SU-DHL-6 (cell line): ENCODE measurements around the gene NUP58.

Experiments used
- H2AFZ ChIP-seq: fragments of 200-600 bp; sonication (generic); 2 replicates; pipeline ENCODE4 v1.6.1; 2014; ENCODE audit warnings: low read depth, mild to moderate bottlenecking, moderate library complexity, mixed read lengths, antibody characterized with exemption, low read length; ENCODE audit not compliant: severe bottlenecking
- H3F3A ChIP-seq: fragments of 200-600 bp; shearing (Covaris generic); 2 replicates; pipeline ENCODE4 v1.6.0; 2016; ENCODE audit warnings: antibody characterized with exemption, mild to moderate bottlenecking; ENCODE audit not compliant: insufficient read depth
- H3K27ac ChIP-seq: fragments of 200-600 bp; sonication (generic); 2 replicates; pipeline ENCODE4 v1.5.1; 2016; ENCODE audit warnings: low read depth, mild to moderate bottlenecking, low read length, moderate library complexity, mixed read lengths
- H3K27me3 ChIP-seq: fragments of 200-600 bp; sonication (generic), shearing (Covaris generic); 2 replicates; pipeline ENCODE4 v1.6.0; 2014; ENCODE audit warnings: mild to moderate bottlenecking, low read length
- H3K36me3 ChIP-seq: fragments of 200-600 bp; sonication (generic); 2 replicates; pipeline ENCODE4 v1.6.1; 2014; ENCODE audit warnings: mild to moderate bottlenecking, low read length, mixed read lengths
- H3K4me2 ChIP-seq: fragments of 300-600, 200-600 bp; shearing (Covaris generic), sonication (generic); 2 replicates; pipeline ENCODE4 v1.6.0; 2014; ENCODE audit warnings: low read length, low read depth, mild to moderate bottlenecking; ENCODE audit not compliant: poor library complexity, severe bottlenecking
- H3K4me3 ChIP-seq: fragments of 200-600 bp; sonication (generic); 2 replicates; pipeline ENCODE4 v1.5.1; 2014; ENCODE audit warnings: antibody characterized with exemption, low read length, mild to moderate bottlenecking, mixed read lengths; ENCODE audit not compliant: insufficient read depth, poor library complexity, severe bottlenecking
- H3K79me2 ChIP-seq: fragments of 200-600 bp; sonication (generic); 2 replicates; pipeline ENCODE4 v1.6.1; 2014; ENCODE audit warnings: mild to moderate bottlenecking, low read length, moderate library complexity; ENCODE audit not compliant: insufficient read depth
- H3K9ac ChIP-seq: fragments of 200-600 bp; sonication (generic); 2 replicates; pipeline ENCODE4 v1.7.0; 2014; ENCODE audit warnings: mild to moderate bottlenecking, low read length
- H3K9me2 ChIP-seq: fragments of 200-600 bp; sonication (generic); replicated peaks from 2 replicates; pipeline ENCODE4 v1.6.1; 2014; ENCODE audit warnings: low read length; ENCODE audit not compliant: insufficient read depth
- H3K9me3 ChIP-seq: fragments of 200-600 bp; sonication (generic); 2 replicates; pipeline ENCODE4 v1.6.1; 2014; ENCODE audit warnings: low read length, mixed read lengths; ENCODE audit not compliant: insufficient read depth
- H4K20me1 ChIP-seq: fragments of 200-600 bp; sonication (generic); 2 replicates; pipeline ENCODE4 v1.6.1; 2014; ENCODE audit warnings: low read depth, mild to moderate bottlenecking, antibody characterized with exemption, low read length, moderate library complexity, mixed read lengths
- EZH2phosphoT487 ChIP-seq: fragments of 200-600 bp; sonication (generic), shearing (Covaris generic); conservative IDR thresholded peaks from 2 replicates; pipeline ENCODE4 v1.6.1; 2018; ENCODE audit warnings: mild to moderate bottlenecking, antibody characterized with exemption, low read length, moderate library complexity, mixed read lengths
- TF ChIP-seq, protein P1 (sequence below): fragments of 200-600 bp; sonication (generic); IDR thresholded peaks from one replicate; pipeline ENCODE4 v1.5.1; 2017; ENCODE audit warnings: antibody characterized with exemption, mild to moderate bottlenecking, low read length, moderate library complexity; ENCODE audit not compliant: insufficient read depth, poor library complexity, severe bottlenecking

The NUP58 gene

DNA sequence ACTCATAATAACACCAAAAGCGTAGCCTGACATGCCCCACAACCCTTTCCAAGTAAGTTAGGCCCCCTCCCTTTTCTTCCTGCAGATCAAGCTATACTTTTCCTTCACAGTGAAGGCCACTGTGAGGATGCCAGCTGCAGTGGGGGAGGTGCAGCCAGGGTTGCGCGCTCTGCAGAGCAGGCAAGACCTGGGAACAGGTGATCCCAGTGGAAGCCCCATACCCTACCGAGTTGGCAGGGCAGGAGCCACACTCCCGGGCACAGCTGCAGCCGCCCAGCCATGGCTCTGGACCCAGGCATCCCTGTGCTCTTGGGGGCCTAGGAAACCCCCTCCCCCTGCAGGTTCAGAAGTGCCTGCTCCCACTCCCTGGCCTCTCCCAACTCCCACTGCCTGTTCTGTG, 32.9 kb upstream of the NUP58 start:
- no peak overlapping the region for H2AFZ ChIP-seq
- no peak overlapping the region for H3K4me3 ChIP-seq
- TF ChIP-seq, protein P1, sequence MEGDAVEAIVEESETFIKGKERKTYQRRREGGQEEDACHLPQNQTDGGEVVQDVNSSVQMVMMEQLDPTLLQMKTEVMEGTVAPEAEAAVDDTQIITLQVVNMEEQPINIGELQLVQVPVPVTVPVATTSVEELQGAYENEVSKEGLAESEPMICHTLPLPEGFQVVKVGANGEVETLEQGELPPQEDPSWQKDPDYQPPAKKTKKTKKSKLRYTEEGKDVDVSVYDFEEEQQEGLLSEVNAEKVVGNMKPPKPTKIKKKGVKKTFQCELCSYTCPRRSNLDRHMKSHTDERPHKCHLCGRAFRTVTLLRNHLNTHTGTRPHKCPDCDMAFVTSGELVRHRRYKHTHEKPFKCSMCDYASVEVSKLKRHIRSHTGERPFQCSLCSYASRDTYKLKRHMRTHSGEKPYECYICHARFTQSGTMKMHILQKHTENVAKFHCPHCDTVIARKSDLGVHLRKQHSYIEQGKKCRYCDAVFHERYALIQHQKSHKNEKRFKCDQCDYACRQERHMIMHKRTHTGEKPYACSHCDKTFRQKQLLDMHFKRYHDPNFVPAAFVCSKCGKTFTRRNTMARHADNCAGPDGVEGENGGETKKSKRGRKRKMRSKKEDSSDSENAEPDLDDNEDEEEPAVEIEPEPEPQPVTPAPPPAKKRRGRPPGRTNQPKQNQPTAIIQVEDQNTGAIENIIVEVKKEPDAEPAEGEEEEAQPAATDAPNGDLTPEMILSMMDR: no peak
- TF ChIP-seq EZH2phosphoT487: no peak
- H3K9me2 ChIP-seq: no peaks in the 10 kb centered on the region
- H3K9ac ChIP-seq: no peak overlapping the region
- H3K79me2 ChIP-seq: no peaks in the 10 kb centered on the region
- no peaks in the 10 kb centered on the region for H3F3A ChIP-seq
- no peaks in the 10 kb centered on the region for H3K27me3 ChIP-seq
- H3K36me3 ChIP-seq: peaks cover 8% of the 10 kb centered on the region; the same call in 1 of the 2 replicates
- H4K20me1 ChIP-seq: no peaks in the 10 kb centered on the region
- H3K9me3 ChIP-seq: no peaks in the 10 kb centered on the region
- H3K27ac ChIP-seq: no peak overlapping the region
- H3K4me2 ChIP-seq: no peak overlapping the region

DNA sequence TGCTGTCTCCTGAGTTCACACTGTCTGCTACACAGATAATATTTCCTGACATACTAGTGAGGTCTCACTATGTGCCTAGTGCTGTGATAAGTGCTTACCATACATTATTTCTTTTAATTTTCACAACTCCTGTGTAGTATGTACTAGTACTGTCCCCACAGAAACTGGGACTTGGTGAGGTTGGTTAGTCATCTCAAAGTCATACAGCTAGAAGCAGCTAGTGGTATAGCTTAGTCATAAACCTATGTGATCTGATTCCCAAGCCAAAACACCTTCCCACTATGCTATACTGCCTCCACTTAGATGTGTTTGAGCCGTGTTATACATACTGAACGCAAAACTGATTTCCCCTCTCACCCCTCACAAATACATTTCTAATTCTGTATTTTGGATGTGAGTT, 24.7 kb upstream of the NUP58 start:
- Histone ChIP-seq H3K27ac (no peak overlapping the region), H3F3A (no peaks in the 10 kb centered on the region), H2AFZ (no peak overlapping the region), H3K9ac (no peak overlapping the region), H3K4me3 (no peak overlapping the region), H3K9me3 (no peaks in the 10 kb centered on the region), H3K9me2 (no peaks in the 10 kb centered on the region), H3K27me3 (no peaks in the 10 kb centered on the region), H3K79me2 (peaks cover 53% of the 10 kb centered on the region), H3K4me2 (no peak overlapping the region), H4K20me1 (no peaks in the 10 kb centered on the region; the same call in 1 of the 2 replicates), H3K36me3 (0 out of 2 replicates have a peak, but pooled peaks cover 2% of the 10 kb centered on the region)
- TF ChIP-seq, protein P1: no peak
- TF ChIP-seq EZH2phosphoT487: no peak

DNA sequence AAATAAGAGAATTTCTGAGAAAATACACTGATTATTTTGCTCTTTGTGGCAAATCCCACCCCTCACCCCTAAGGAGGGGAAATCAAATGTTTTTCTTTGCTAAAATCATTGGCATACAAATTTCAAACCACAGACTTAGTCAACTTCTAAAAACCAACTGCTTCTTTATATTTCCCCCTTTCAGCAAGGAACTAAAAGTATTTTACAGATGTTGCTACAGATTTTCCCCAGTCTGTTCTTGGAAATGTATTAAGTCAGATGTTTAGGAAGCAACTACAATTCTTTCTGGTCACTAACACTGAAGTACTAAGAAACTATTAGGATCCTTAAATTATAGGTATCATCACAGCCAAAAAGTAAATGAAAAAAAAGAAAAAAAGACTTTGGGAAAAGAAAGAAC, 21.0 kb upstream of the NUP58 start:
- Histone ChIP-seq H3K4me2 (no peak overlapping the region), H2AFZ (no peak overlapping the region), H3K4me3 (no peak overlapping the region), H3K27me3 (no peaks in the 10 kb centered on the region), H3K79me2 (peaks cover 83% of the 10 kb centered on the region), H3K9me3 (no peaks in the 10 kb centered on the region), H3K9ac (no peak overlapping the region), H3F3A (no peaks in the 10 kb centered on the region), H3K36me3 (no peaks in the 10 kb centered on the region), H4K20me1 (no peaks in the 10 kb centered on the region; the same call in 1 of the 2 replicates), H3K27ac (no peak overlapping the region), H3K9me2 (no peaks in the 10 kb centered on the region)
- TF ChIP-seq, protein P1: no peak
- no peak for TF ChIP-seq EZH2phosphoT487
